ENCODE data around the gene EDA. TPM values are rescaled to one million over a fixed set of nuclear protein-coding genes. Genes with fewer than 3 reads are reported as not detected.
"Not testable (repeated sequence)": the region's sequence is repeated elsewhere in the genome, so short reads cannot be mapped to it uniquely, and the experiment has no call there.

Gene EDA
- total RNA-seq, 1 experiment from 2014 or later: 5.2 TPM

DNA sequence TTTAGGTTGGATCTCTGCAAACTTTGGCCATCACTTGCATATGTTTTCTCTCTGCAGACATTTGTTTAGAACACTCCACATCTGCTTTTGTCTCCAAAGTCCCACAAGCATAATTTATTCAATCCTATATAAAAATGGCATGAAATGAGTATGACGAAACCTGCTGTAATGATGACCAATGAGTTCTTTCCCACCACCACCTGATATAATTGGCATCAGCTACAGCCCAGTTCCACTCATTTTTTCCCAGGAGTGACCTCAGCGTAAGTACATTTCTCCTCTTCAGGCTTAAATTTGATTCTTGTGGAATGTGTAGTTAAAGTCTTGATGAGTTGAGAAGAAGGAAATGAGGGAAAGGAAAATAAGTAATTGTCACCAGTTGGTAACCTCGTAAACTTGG lies 228.7 kb downstream of the EDA start:
- Histone ChIP-seq H3K9ac (ENCODE audit: low read length) (no peak overlapping the region), H4K20me1 (ENCODE audit: insufficient read depth) (no peaks in the 10 kb centered on the region), H3K4me2 (ENCODE audit: low read length) (no peak overlapping the region), H2AFZ (ENCODE audit: low read depth, low read length, poor library complexity, severe bottlenecking) (no peak overlapping the region), H3K4me1 (ENCODE audit: control insufficient read depth in 1 of 2, insufficient read depth in 2 of 2, low read length in 2 of 2) (no peaks in the 10 kb centered on the region), H3K36me3 (ENCODE audit: control insufficient read depth in 1 of 2, insufficient read depth in 2 of 2, low read length in 2 of 2) (no peaks in the 10 kb centered on the region), H3K9me2 (ENCODE audit: insufficient read depth) (no peaks in the 10 kb centered on the region), H3K79me2 (ENCODE audit: insufficient read depth, low read length) (no peaks in the 10 kb centered on the region), H3K9me3 (ENCODE audit: control insufficient read depth in 1 of 2, insufficient read depth in 1 of 2, low read depth in 1 of 2, low read length in 2 of 2) (no peaks in the 10 kb centered on the region), H3K27ac (ENCODE audit: low read depth, low read length) (no peak overlapping the region), H3K4me3 (replicated peaks in 1 of 2; ENCODE audit: low read depth in 1 of 2, low read length in 2 of 2) (no peak overlapping the region), H3K27me3 (ENCODE audit: insufficient read depth, low read length) (no peaks in the 10 kb centered on the region)
- POLR2A ChIA-PET: no interaction called here
- DNase-seq (ENCODE audit: low read depth, low spot score) (no peak), ATAC-seq (no peak)
- CTCF ChIA-PET: no interaction called here
- intact Hi-C loops (cut with micrococcal nuclease): no loop called here
- TF ChIP-seq YY1 (IDR thresholded peaks at IDR 0.05; ENCODE audit: extremely low read depth, insufficient replicate concordance, low read depth, low read length): no peak
- no peak for TF ChIP-seq EZH2phosphoT487 (IDR thresholded peaks at IDR 0.05; ENCODE audit: borderline replicate concordance)
- TF ChIP-seq, protein P1, sequence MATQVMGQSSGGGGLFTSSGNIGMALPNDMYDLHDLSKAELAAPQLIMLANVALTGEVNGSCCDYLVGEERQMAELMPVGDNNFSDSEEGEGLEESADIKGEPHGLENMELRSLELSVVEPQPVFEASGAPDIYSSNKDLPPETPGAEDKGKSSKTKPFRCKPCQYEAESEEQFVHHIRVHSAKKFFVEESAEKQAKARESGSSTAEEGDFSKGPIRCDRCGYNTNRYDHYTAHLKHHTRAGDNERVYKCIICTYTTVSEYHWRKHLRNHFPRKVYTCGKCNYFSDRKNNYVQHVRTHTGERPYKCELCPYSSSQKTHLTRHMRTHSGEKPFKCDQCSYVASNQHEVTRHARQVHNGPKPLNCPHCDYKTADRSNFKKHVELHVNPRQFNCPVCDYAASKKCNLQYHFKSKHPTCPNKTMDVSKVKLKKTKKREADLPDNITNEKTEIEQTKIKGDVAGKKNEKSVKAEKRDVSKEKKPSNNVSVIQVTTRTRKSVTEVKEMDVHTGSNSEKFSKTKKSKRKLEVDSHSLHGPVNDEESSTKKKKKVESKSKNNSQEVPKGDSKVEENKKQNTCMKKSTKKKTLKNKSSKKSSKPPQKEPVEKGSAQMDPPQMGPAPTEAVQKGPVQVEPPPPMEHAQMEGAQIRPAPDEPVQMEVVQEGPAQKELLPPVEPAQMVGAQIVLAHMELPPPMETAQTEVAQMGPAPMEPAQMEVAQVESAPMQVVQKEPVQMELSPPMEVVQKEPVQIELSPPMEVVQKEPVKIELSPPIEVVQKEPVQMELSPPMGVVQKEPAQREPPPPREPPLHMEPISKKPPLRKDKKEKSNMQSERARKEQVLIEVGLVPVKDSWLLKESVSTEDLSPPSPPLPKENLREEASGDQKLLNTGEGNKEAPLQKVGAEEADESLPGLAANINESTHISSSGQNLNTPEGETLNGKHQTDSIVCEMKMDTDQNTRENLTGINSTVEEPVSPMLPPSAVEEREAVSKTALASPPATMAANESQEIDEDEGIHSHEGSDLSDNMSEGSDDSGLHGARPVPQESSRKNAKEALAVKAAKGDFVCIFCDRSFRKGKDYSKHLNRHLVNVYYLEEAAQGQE (IDR thresholded peaks at IDR 0.05; ENCODE audit: low read depth): no peak
- TF ChIP-seq POLR2A (IDR thresholded peaks at IDR 0.05; ENCODE audit: borderline replicate concordance, extremely low read depth, insufficient read depth, insufficient read length): no peak
- no peak for TF ChIP-seq SP1 (IDR thresholded peaks at IDR 0.05; ENCODE audit: low read depth)
- TF ChIP-seq, protein P2, sequence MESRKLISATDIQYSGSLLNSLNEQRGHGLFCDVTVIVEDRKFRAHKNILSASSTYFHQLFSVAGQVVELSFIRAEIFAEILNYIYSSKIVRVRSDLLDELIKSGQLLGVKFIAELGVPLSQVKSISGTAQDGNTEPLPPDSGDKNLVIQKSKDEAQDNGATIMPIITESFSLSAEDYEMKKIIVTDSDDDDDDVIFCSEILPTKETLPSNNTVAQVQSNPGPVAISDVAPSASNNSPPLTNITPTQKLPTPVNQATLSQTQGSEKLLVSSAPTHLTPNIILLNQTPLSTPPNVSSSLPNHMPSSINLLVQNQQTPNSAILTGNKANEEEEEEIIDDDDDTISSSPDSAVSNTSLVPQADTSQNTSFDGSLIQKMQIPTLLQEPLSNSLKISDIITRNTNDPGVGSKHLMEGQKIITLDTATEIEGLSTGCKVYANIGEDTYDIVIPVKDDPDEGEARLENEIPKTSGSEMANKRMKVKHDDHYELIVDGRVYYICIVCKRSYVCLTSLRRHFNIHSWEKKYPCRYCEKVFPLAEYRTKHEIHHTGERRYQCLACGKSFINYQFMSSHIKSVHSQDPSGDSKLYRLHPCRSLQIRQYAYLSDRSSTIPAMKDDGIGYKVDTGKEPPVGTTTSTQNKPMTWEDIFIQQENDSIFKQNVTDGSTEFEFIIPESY (IDR thresholded peaks at IDR 0.05; ENCODE audit: extremely low read depth, insufficient replicate concordance, low read length): no peak
- TF ChIP-seq, protein P3, sequence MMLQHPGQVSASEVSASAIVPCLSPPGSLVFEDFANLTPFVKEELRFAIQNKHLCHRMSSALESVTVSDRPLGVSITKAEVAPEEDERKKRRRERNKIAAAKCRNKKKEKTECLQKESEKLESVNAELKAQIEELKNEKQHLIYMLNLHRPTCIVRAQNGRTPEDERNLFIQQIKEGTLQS (IDR thresholded peaks at IDR 0.05): no peak
- TF ChIP-seq FOSL1 (IDR thresholded peaks at IDR 0.05; ENCODE audit: low read depth): no peak
- no TSS peak for BruUV-seq (replicated peaks)
- RAD21 ChIA-PET (ENCODE audit: low non-redundant PET in 1 of 2, low total read pairs in 2 of 2, uncharacterized antibody in 2 of 2, unreplicated experiment in 2 of 2): no interaction called here

DNA sequence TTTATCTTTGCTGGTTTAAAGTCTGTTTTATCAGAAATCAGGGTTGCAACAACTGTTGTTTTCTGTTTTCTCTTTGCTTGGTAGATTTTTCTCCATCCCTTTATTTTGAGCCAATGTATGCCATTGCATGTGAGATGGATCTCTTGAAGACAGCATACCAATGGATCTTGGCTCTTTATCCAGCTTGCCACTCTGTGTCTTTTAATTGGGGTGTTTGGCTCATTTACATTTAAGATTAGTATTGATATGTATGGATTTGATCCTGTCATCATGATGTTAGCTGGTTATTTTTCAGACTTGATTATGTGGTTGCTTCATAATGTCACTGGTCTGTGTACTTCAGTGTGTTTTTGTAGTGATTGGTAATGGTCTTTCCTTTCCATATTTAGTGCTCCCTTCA lies 244.1 kb downstream of the EDA start:
- BruUV-seq (replicated peaks); POLR2A ChIA-PET; H3K4me2 ChIP-seq (ENCODE audit: low read length); H3K4me3 ChIP-seq (replicated peaks in 1 of 2; ENCODE audit: low read depth in 1 of 2, low read length in 2 of 2); H3K4me1 ChIP-seq (ENCODE audit: control insufficient read depth in 1 of 2, insufficient read depth in 2 of 2, low read length in 2 of 2); H2AFZ ChIP-seq (ENCODE audit: low read depth, low read length, poor library complexity, severe bottlenecking); H4K20me1 ChIP-seq (ENCODE audit: insufficient read depth); H3K36me3 ChIP-seq (ENCODE audit: control insufficient read depth in 1 of 2, insufficient read depth in 2 of 2, low read length in 2 of 2); H3K79me2 ChIP-seq (ENCODE audit: insufficient read depth, low read length); intact Hi-C loops (cut with micrococcal nuclease); CTCF ChIA-PET; H3K9me2 ChIP-seq (ENCODE audit: insufficient read depth); RAD21 ChIA-PET (ENCODE audit: low non-redundant PET in 1 of 2, low total read pairs in 2 of 2, uncharacterized antibody in 2 of 2, unreplicated experiment in 2 of 2); H3K27ac ChIP-seq (ENCODE audit: low read depth, low read length); H3K27me3 ChIP-seq (ENCODE audit: insufficient read depth, low read length); H3K9ac ChIP-seq (ENCODE audit: low read length); H3K9me3 ChIP-seq (ENCODE audit: control insufficient read depth in 1 of 2, insufficient read depth in 1 of 2, low read depth in 1 of 2, low read length in 2 of 2); DNase-seq (ENCODE audit: low read depth, low spot score); ATAC-seq: not testable (repeated sequence)
